Mesenchymal stem cell (in vitro differentiated cells and primary cell): Measurements from ENCODE around the gene PRAMEF27.
"Not testable (repeated sequence)": the region's sequence is repeated elsewhere in the genome, so short reads cannot be mapped to it uniquely, and the experiment has no call there.

Source experiments
- DNase-seq: peaks from one replicate; pipeline ENCODE4 v3.0.0-alpha.2; 2013
- H2AFZ ChIP-seq: one replicate; pipeline ENCODE4 v1.6.1; 2013; ENCODE audit warnings: low read depth, mild to moderate bottlenecking, control low read depth, inconsistent platforms, low read length, moderate library complexity
- H2AK5ac ChIP-seq: 2 replicates; pipeline ENCODE4 v1.6.1; 2013; ENCODE audit warnings: low read length, moderate library complexity, mild to moderate bottlenecking, inconsistent platforms; ENCODE audit not compliant: severe bottlenecking
- H2BK120ac ChIP-seq: one replicate; pipeline ENCODE4 v1.6.1; 2013; ENCODE audit warnings: low read depth, mild to moderate bottlenecking, inconsistent platforms, low read length, moderate library complexity
- H2BK12ac ChIP-seq, 2 experiments: one replicate each; pipeline ENCODE4 v1.6.1; 2013; ENCODE audit warnings: inconsistent platforms in 2 of 2, low read length in 2 of 2, mild to moderate bottlenecking in 2 of 2, moderate library complexity in 2 of 2, control low read depth in 1 of 2
- H2BK15ac ChIP-seq: one replicate; pipeline ENCODE4 v1.6.1; 2013; ENCODE audit warnings: mild to moderate bottlenecking, low read depth, inconsistent platforms; ENCODE audit not compliant: poor library complexity, severe bottlenecking
- H2BK5ac ChIP-seq: 2 replicates; pipeline ENCODE4 v1.6.1; 2013; ENCODE audit warnings: low read depth, mild to moderate bottlenecking, low read length, control low read depth, inconsistent platforms; ENCODE audit not compliant: poor library complexity, severe bottlenecking
- H3K14ac ChIP-seq, 2 experiments: one replicate each; pipeline ENCODE4 v1.6.1; 2013; ENCODE audit warnings: inconsistent platforms in 2 of 2, low read length in 2 of 2, control low read depth in 1 of 2, mild to moderate bottlenecking in 1 of 2, moderate library complexity in 1 of 2
- H3K18ac ChIP-seq, 2 experiments: one replicate each; pipeline ENCODE4 v1.6.1; 2013; ENCODE audit warnings: inconsistent platforms in 2 of 2, low read length in 2 of 2, control low read depth in 1 of 2, low read depth in 1 of 2, mild to moderate bottlenecking in 1 of 2
- H3K23ac ChIP-seq, 2 experiments: one replicate each; pipeline ENCODE4 v1.6.1; 2013; ENCODE audit warnings: inconsistent platforms in 2 of 2, low read length in 2 of 2, mild to moderate bottlenecking in 2 of 2, moderate library complexity in 2 of 2, control low read depth in 1 of 2
- H3K27ac ChIP-seq: 2 replicates; pipeline ENCODE4 v1.5.1; 2013; ENCODE audit warnings: mild to moderate bottlenecking, moderate library complexity, low read length, control low read depth, inconsistent platforms; ENCODE audit not compliant: poor library complexity, severe bottlenecking
- H3K27me3 ChIP-seq, 2 experiments: 2 replicates each; pipeline versions ENCODE4 v1.6.1 to v1.7.0; 2013; ENCODE audit warnings: low read length in 2 of 2, mild to moderate bottlenecking in 2 of 2, moderate library complexity in 2 of 2, control low read depth in 1 of 2, inconsistent platforms in 1 of 2; ENCODE audit not compliant: control insufficient read depth in 1 of 2, insufficient read depth in 1 of 2
- H3K36me3 ChIP-seq, 2 experiments: 2 replicates each; pipeline versions ENCODE4 v1.6.1 to v1.7.0; 2013; ENCODE audit warnings: low read length in 2 of 2, control low read depth in 1 of 2, inconsistent platforms in 1 of 2, low read depth in 1 of 2, mild to moderate bottlenecking in 1 of 2; ENCODE audit not compliant: insufficient read depth in 2 of 2, control insufficient read depth in 1 of 2
- H3K4ac ChIP-seq, 2 experiments: one replicate each; pipeline ENCODE4 v1.6.1; 2013; ENCODE audit warnings: inconsistent platforms in 2 of 2, low read length in 2 of 2, mild to moderate bottlenecking in 2 of 2, moderate library complexity in 2 of 2, control low read depth in 1 of 2, low read depth in 1 of 2
- H3K4me1 ChIP-seq: 2 replicates; pipeline ENCODE4 v1.6.1; 2013; ENCODE audit warnings: low read depth, low read length, control low read depth; ENCODE audit not compliant: control insufficient read depth, insufficient read depth
- H3K4me2 ChIP-seq: 2 replicates; pipeline ENCODE4 v1.6.1; 2013; ENCODE audit warnings: low read length, mild to moderate bottlenecking, inconsistent platforms; ENCODE audit not compliant: poor library complexity, severe bottlenecking
- H3K4me3 ChIP-seq, 2 experiments: 2 replicates each; pipeline versions ENCODE4 v1.5.1 to v1.7.0; 2013; ENCODE audit warnings: low read length in 2 of 2, mild to moderate bottlenecking in 2 of 2, control low read depth in 1 of 2, low read depth in 1 of 2; ENCODE audit not compliant: insufficient read depth in 1 of 2
- H3K79me1 ChIP-seq: replicated peaks from 2 replicates; pipeline ENCODE4 v1.6.1; 2013; ENCODE audit warnings: mild to moderate bottlenecking, control low read depth, low read length, inconsistent platforms; ENCODE audit not compliant: poor library complexity, severe bottlenecking
- H3K9ac ChIP-seq: 2 replicates; pipeline ENCODE4 v1.7.0; 2013; ENCODE audit warnings: mild to moderate bottlenecking, low read length, moderate library complexity
- H3K9me3 ChIP-seq: 2 replicates; pipeline ENCODE4 v1.7.0; 2013; ENCODE audit warnings: mild to moderate bottlenecking, low read length; ENCODE audit not compliant: control insufficient read depth
- H4K8ac ChIP-seq: one replicate; pipeline ENCODE4 v1.6.1; 2013; ENCODE audit warnings: inconsistent platforms, mild to moderate bottlenecking, low read length, moderate library complexity
- H4K91ac ChIP-seq: one replicate; pipeline ENCODE4 v1.6.1; 2013; ENCODE audit warnings: mild to moderate bottlenecking, low read length, inconsistent platforms
- WGBS: methylation state at CpG from one replicate; pipeline ENCODE4 v1.1.7; 2013; ENCODE audit warnings: mixed read lengths; 5-methylcytosine and 5-hydroxymethylcytosine counted together

The PRAMEF27 gene

GRCh38 chr1:13009348-13009747 is 47.0 kb downstream of the PRAMEF27 start:
- H3K79me1 ChIP-seq, H3K9me3 ChIP-seq: not testable (repeated sequence)

DNA sequence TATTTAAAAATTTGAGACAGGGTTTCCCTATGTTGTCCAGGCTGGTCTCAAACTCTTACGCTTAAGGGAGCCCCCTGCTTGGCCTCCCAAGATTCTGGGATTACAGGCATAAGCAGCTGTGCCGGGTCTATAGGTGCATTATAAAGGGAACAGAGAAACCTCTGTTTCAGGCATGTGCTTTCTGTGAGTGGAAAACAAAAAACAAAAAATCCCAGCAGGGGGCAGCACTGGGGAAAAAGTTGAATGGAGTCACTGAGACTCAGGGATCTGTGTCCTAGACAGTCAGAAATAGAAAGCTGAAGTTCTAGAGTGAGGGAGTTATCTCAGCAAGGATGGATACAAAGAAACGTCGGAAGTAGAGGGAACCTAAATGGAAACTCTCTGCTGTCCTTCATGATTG is 50.6 kb downstream of the PRAMEF27 start:
- not testable (repeated sequence) for H3K27ac ChIP-seq, H3K9ac ChIP-seq, H3K23ac ChIP-seq, H2BK5ac ChIP-seq, H3K4ac ChIP-seq, H2AK5ac ChIP-seq, H4K8ac ChIP-seq, H2BK12ac ChIP-seq, H3K14ac ChIP-seq, H2BK120ac ChIP-seq, H2AFZ ChIP-seq, H4K91ac ChIP-seq, H3K36me3 ChIP-seq, H3K18ac ChIP-seq, H3K27me3 ChIP-seq, H3K4me2 ChIP-seq, DNase-seq, H2BK15ac ChIP-seq, H3K4me3 ChIP-seq, H3K4me1 ChIP-seq, H3K79me1 ChIP-seq, H3K9me3 ChIP-seq
- no CpG with 5 or more reads among the region's 4 CpGs for WGBS

More at GRCh38 chr1:13009348-13009747, 47.0 kb downstream of the PRAMEF27 start:
- not testable (repeated sequence) for H2AFZ ChIP-seq, DNase-seq, H2AK5ac ChIP-seq, H2BK5ac ChIP-seq, H4K8ac ChIP-seq, H3K18ac ChIP-seq, H4K91ac ChIP-seq, H2BK120ac ChIP-seq, H3K4ac ChIP-seq, H3K4me3 ChIP-seq, H3K27me3 ChIP-seq, H2BK15ac ChIP-seq, H3K14ac ChIP-seq, H3K4me2 ChIP-seq, H3K27ac ChIP-seq, H3K4me1 ChIP-seq, H3K36me3 ChIP-seq, H3K23ac ChIP-seq, H3K9ac ChIP-seq, H2BK12ac ChIP-seq
- whole genome bisulfite sequencing: no CpG with 5 or more reads among the region's 3 CpGs
